ENCODE data around the gene MAJIN. TPM values are rescaled to one million over a fixed set of nuclear protein-coding genes. Genes with fewer than 3 reads are reported as not detected.
"Not testable (repeated sequence)": the region's sequence is repeated elsewhere in the genome, so short reads cannot be mapped to it uniquely, and the experiment has no call there.

Gene MAJIN
- total and polyA plus RNA-seq, 9 donors, result not detected

GRCh38 chr11:65008873-65009272 is 37.0 kb upstream of the MAJIN start:
- no peak overlapping the region for H3K4me3 ChIP-seq (ENCODE audit: low read length)
- H3K9me3 ChIP-seq (replicated peaks; ENCODE audit: control insufficient read depth, low read depth, low read length), result no peaks in the 10 kb centered on the region
- WGBS (ENCODE audit: insufficient coverage), result no CpG with 5 or more reads among the region's 2 CpGs
- DNase-seq, result no peak
- H3K27me3 ChIP-seq (ENCODE audit: control insufficient read depth, insufficient read depth, low read length), result no peaks in the 10 kb centered on the region
- peaks cover 10% of the 10 kb centered on the region for H3K4me1 ChIP-seq (ENCODE audit: control insufficient read depth, insufficient read depth, low read length)
- no peak overlapping the region for H3K27ac ChIP-seq (ENCODE audit: low read length)
- H3K36me3 ChIP-seq (ENCODE audit: control insufficient read depth, insufficient read depth, low read length), result no peaks in the 10 kb centered on the region

- Histone ChIP-seq H3K27ac (ENCODE audit: low read length) (no peak overlapping the region), H3K4me1 (ENCODE audit: control insufficient read depth, insufficient read depth, low read length) (peaks cover 7% of the 10 kb centered on the region), H3K4me3 (ENCODE audit: low read length) (no peak overlapping the region), H3K9me3 (replicated peaks; ENCODE audit: control insufficient read depth, low read depth, low read length) (no peaks in the 10 kb centered on the region), H3K36me3 (ENCODE audit: control insufficient read depth, insufficient read depth, low read length) (no peaks in the 10 kb centered on the region), H3K27me3 (ENCODE audit: control insufficient read depth, insufficient read depth, low read length) (no peaks in the 10 kb centered on the region)
- WGBS (ENCODE audit: insufficient coverage), result 81% methylated on average over 2 of the region's 7 CpGs
- no peak for DNase-seq
These were observed 36.1 kb upstream of the MAJIN start for GRCh38 chr11:65008016-65008415.

- H3K4me3 ChIP-seq (ENCODE audit: low read length); H3K36me3 ChIP-seq (ENCODE audit: control insufficient read depth, insufficient read depth, low read length); H3K9me3 ChIP-seq (replicated peaks; ENCODE audit: control insufficient read depth, low read depth, low read length); H3K4me1 ChIP-seq (ENCODE audit: control insufficient read depth, insufficient read depth, low read length); H3K27ac ChIP-seq (ENCODE audit: low read length); H3K27me3 ChIP-seq (ENCODE audit: control insufficient read depth, insufficient read depth, low read length); DNase-seq: not testable (repeated sequence)
- WGBS (ENCODE audit: insufficient coverage), result no CpG with 5 or more reads among the region's 3 CpGs
These were observed 32.1 kb upstream of the MAJIN start for GRCh38 chr11:65003968-65004367.

GRCh38 chr11:65003282-65003681 is 31.4 kb upstream of the MAJIN start:
- H3K27ac ChIP-seq (ENCODE audit: low read length), result peak overlapping the region; percentile 71
- H3K4me3 ChIP-seq (ENCODE audit: low read length), result no peak overlapping the region
- WGBS (ENCODE audit: insufficient coverage), result 39% methylated on average over 7 of the region's 7 CpGs
- H3K27me3 ChIP-seq (ENCODE audit: control insufficient read depth, insufficient read depth, low read length), result no peaks in the 10 kb centered on the region
- no peaks in the 10 kb centered on the region for H3K36me3 ChIP-seq (ENCODE audit: control insufficient read depth, insufficient read depth, low read length)
- no peak for DNase-seq
- peaks cover 10% of the 10 kb centered on the region for H3K4me1 ChIP-seq (ENCODE audit: control insufficient read depth, insufficient read depth, low read length)
- no peaks in the 10 kb centered on the region for H3K9me3 ChIP-seq (replicated peaks; ENCODE audit: control insufficient read depth, low read depth, low read length)

- no peaks in the 10 kb centered on the region for H3K36me3 ChIP-seq (ENCODE audit: control insufficient read depth, insufficient read depth, low read length)
- no peak overlapping the region for H3K4me3 ChIP-seq (ENCODE audit: low read length)
- peak; percentile 66 for DNase-seq
- no peaks in the 10 kb centered on the region for H3K9me3 ChIP-seq (replicated peaks; ENCODE audit: control insufficient read depth, low read depth, low read length)
- H3K27me3 ChIP-seq (ENCODE audit: control insufficient read depth, insufficient read depth, low read length), result no peaks in the 10 kb centered on the region
- peaks cover 10% of the 10 kb centered on the region for H3K4me1 ChIP-seq (ENCODE audit: control insufficient read depth, insufficient read depth, low read length)
- WGBS (ENCODE audit: insufficient coverage), result 20% methylated on average over 1 of the region's 5 CpGs
- peak overlapping the region; percentile 71 for H3K27ac ChIP-seq (ENCODE audit: low read length)
These were observed 30.8 kb upstream of the MAJIN start for GRCh38 chr11:65002706-65003105.

- no peaks in the 10 kb centered on the region for H3K36me3 ChIP-seq (ENCODE audit: control insufficient read depth, insufficient read depth, low read length)
These were observed 27.6 kb upstream of the MAJIN start for GRCh38 chr11:64999478-64999877.

GRCh38 chr11:64998690-64999431 is 27.0 kb upstream of the MAJIN start:
- Histone ChIP-seq H3K4me1 (ENCODE audit: control insufficient read depth, insufficient read depth, low read length) (peaks cover 23% of the 10 kb centered on the region), H3K4me3 (ENCODE audit: low read length) (no peak overlapping the region), H3K27me3 (ENCODE audit: control insufficient read depth, insufficient read depth, low read length) (no peaks in the 10 kb centered on the region), H3K36me3 (ENCODE audit: control insufficient read depth, insufficient read depth, low read length) (no peaks in the 10 kb centered on the region), H3K9me3 (replicated peaks; ENCODE audit: control insufficient read depth, low read depth, low read length) (no peaks in the 10 kb centered on the region), H3K27ac (ENCODE audit: low read length) (no peak overlapping the region)
- DNase-seq, result no peak
- 70% methylated on average over 6 of the region's 9 CpGs for WGBS (ENCODE audit: insufficient coverage)

More at GRCh38 chr11:64999478-64999877, 27.6 kb upstream of the MAJIN start:
- Histone ChIP-seq H3K4me3 (ENCODE audit: low read length) (no peak overlapping the region), H3K4me1 (ENCODE audit: control insufficient read depth, insufficient read depth, low read length) (peaks cover 23% of the 10 kb centered on the region), H3K27ac (ENCODE audit: low read length) (no peak overlapping the region), H3K27me3 (ENCODE audit: control insufficient read depth, insufficient read depth, low read length) (no peaks in the 10 kb centered on the region), H3K9me3 (replicated peaks; ENCODE audit: control insufficient read depth, low read depth, low read length) (no peaks in the 10 kb centered on the region)
- no peak for DNase-seq
- WGBS (ENCODE audit: insufficient coverage), result no CpG with 5 or more reads among the region's 1 CpG

GRCh38 chr11:64998141-64998540 is 26.2 kb upstream of the MAJIN start:
- WGBS (ENCODE audit: insufficient coverage), result 80% methylated on average over 1 of the region's 1 CpG
- H3K36me3 ChIP-seq (ENCODE audit: control insufficient read depth, insufficient read depth, low read length), result no peaks in the 10 kb centered on the region
- H3K4me3 ChIP-seq (ENCODE audit: low read length), result no peak overlapping the region
- H3K4me1 ChIP-seq (ENCODE audit: control insufficient read depth, insufficient read depth, low read length), result peaks cover 22% of the 10 kb centered on the region
- H3K27me3 ChIP-seq (ENCODE audit: control insufficient read depth, insufficient read depth, low read length), result no peaks in the 10 kb centered on the region
- H3K27ac ChIP-seq (ENCODE audit: low read length), result no peak overlapping the region
- H3K9me3 ChIP-seq (replicated peaks; ENCODE audit: control insufficient read depth, low read depth, low read length), result no peaks in the 10 kb centered on the region
- no peak for DNase-seq

- Histone ChIP-seq H3K9me3 (replicated peaks; ENCODE audit: control insufficient read depth, low read depth, low read length) (no peaks in the 10 kb centered on the region), H3K36me3 (ENCODE audit: control insufficient read depth, insufficient read depth, low read length) (no peaks in the 10 kb centered on the region), H3K27me3 (ENCODE audit: control insufficient read depth, insufficient read depth, low read length) (peaks cover 2% of the 10 kb centered on the region), H3K4me3 (ENCODE audit: low read length) (peak within 1 kb of the TSS; percentile 30), H3K27ac (ENCODE audit: low read length) (peak within 1 kb of the TSS; percentile 65), H3K4me1 (ENCODE audit: control insufficient read depth, insufficient read depth, low read length) (peaks cover 15% of the 10 kb centered on the region)
- DNase-seq, result peak; percentile 82
- WGBS (ENCODE audit: insufficient coverage), result 17% methylated on average over 5 of the region's 9 CpGs
These were observed 24.9 kb upstream of the MAJIN start, which contains the start of gene BATF2 for GRCh38 chr11:64996710-64997380. BATF2 (minus strand) TSS chr11:64996971; CDS start chr11:64996914, 57 bp downstream.

GRCh38 chr11:64996327-64996709 is 24.4 kb upstream of the MAJIN start:
- 38% methylated on average over 8 of the region's 11 CpGs for WGBS (ENCODE audit: insufficient coverage)
- peaks cover 2% of the 10 kb centered on the region for H3K27me3 ChIP-seq (ENCODE audit: control insufficient read depth, insufficient read depth, low read length)
- H3K4me3 ChIP-seq (ENCODE audit: low read length), result peak overlapping the region; percentile 30
- H3K36me3 ChIP-seq (ENCODE audit: control insufficient read depth, insufficient read depth, low read length), result no peaks in the 10 kb centered on the region
- no peak for DNase-seq
- no peaks in the 10 kb centered on the region for H3K9me3 ChIP-seq (replicated peaks; ENCODE audit: control insufficient read depth, low read depth, low read length)
- H3K27ac ChIP-seq (ENCODE audit: low read length), result peak overlapping the region; percentile 65
- peaks cover 15% of the 10 kb centered on the region for H3K4me1 ChIP-seq (ENCODE audit: control insufficient read depth, insufficient read depth, low read length)

Measured in muscle of leg (tissue), 11 donors.